GM06990 (cell line): ENCODE measurements around the gene TMC5.

Source experiments
- DNase-seq: peaks from one replicate; pipeline ENCODE4 v3.0.0-alpha.2; 2011; ENCODE audit not compliant: insufficient read length; ENCODE audit errors: extremely low read depth
- H3K27me3 ChIP-seq: replicated peaks from 2 replicates; pipeline ENCODE4 v1.6.0; 2011; ENCODE audit warnings: low read length; ENCODE audit not compliant: control insufficient read depth, insufficient read depth
- H3K36me3 ChIP-seq: 2 replicates; pipeline ENCODE4 v1.5.1; 2011; ENCODE audit warnings: low read length; ENCODE audit not compliant: control insufficient read depth, insufficient read depth
- H3K4me3 ChIP-seq: replicated peaks from 2 replicates; pipeline ENCODE4 v1.5.1; 2011; ENCODE audit warnings: low read depth, mild to moderate bottlenecking, control low read depth, low read length
- TF ChIP-seq, protein P1 (sequence below): IDR thresholded peaks from 2 replicates; pipeline ENCODE4 v1.5.1; 2011; ENCODE audit warnings: low read length, control low read depth, mild to moderate bottlenecking, inconsistent platforms; ENCODE audit not compliant: insufficient read depth, poor library complexity, severe bottlenecking

TMC5 gene

DNA sequence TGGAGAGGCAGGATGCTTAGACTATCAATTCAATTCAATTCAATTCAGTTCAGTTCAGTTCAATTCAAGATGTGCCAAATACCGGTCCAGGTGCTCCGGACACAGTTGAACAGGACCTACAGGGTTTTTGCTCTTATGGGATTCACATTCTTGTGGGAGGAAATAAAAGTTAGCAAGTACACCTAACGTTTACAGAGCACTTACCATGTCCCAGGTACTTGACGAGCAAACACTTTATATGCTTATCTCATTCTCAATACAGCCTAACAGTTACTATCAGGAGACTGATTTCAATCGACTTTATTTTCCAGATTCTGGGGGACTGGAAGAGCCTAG is 104.7 kb downstream of the TMC5 start:
- H3K27me3 ChIP-seq: no peaks in the 10 kb centered on the region
- H3K36me3 ChIP-seq: no peaks in the 10 kb centered on the region; the same call in 1 of the 2 replicates
- peak overlapping the region; percentile 80; the same call in 1 of the 2 replicates for H3K4me3 ChIP-seq
- TF ChIP-seq, protein P1, sequence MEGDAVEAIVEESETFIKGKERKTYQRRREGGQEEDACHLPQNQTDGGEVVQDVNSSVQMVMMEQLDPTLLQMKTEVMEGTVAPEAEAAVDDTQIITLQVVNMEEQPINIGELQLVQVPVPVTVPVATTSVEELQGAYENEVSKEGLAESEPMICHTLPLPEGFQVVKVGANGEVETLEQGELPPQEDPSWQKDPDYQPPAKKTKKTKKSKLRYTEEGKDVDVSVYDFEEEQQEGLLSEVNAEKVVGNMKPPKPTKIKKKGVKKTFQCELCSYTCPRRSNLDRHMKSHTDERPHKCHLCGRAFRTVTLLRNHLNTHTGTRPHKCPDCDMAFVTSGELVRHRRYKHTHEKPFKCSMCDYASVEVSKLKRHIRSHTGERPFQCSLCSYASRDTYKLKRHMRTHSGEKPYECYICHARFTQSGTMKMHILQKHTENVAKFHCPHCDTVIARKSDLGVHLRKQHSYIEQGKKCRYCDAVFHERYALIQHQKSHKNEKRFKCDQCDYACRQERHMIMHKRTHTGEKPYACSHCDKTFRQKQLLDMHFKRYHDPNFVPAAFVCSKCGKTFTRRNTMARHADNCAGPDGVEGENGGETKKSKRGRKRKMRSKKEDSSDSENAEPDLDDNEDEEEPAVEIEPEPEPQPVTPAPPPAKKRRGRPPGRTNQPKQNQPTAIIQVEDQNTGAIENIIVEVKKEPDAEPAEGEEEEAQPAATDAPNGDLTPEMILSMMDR: no peak
- no peak for DNase-seq

- no peak for DNase-seq
- Histone ChIP-seq H3K4me3 (no peak overlapping the region), H3K27me3 (no peaks in the 10 kb centered on the region), H3K36me3 (no peaks in the 10 kb centered on the region; the same call in 1 of the 2 replicates)
- TF ChIP-seq, protein P1: no peak
These were observed 105.1 kb downstream of the TMC5 start for GRCh38 chr16:19522760-19523159.

DNA sequence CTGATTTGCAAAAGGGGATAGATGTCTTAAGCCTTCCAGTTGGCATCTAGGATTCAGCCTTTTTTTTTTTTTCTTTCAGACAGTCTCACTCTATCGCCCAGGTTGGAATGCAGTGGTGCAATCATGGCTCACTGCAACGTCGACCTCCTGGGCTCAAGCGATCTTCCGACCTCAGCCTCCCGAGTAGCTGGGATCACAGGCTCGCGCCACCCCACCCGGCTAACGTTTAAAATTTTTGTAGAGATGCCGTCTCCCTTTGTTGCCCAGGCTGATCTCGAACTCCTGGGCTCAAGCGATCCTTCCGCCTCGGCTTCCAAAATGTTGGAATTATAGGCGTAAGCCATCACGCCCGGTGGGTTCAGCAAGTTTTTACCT is 105.5 kb downstream of the TMC5 start:
- TF ChIP-seq, protein P1: no peak

DNA sequence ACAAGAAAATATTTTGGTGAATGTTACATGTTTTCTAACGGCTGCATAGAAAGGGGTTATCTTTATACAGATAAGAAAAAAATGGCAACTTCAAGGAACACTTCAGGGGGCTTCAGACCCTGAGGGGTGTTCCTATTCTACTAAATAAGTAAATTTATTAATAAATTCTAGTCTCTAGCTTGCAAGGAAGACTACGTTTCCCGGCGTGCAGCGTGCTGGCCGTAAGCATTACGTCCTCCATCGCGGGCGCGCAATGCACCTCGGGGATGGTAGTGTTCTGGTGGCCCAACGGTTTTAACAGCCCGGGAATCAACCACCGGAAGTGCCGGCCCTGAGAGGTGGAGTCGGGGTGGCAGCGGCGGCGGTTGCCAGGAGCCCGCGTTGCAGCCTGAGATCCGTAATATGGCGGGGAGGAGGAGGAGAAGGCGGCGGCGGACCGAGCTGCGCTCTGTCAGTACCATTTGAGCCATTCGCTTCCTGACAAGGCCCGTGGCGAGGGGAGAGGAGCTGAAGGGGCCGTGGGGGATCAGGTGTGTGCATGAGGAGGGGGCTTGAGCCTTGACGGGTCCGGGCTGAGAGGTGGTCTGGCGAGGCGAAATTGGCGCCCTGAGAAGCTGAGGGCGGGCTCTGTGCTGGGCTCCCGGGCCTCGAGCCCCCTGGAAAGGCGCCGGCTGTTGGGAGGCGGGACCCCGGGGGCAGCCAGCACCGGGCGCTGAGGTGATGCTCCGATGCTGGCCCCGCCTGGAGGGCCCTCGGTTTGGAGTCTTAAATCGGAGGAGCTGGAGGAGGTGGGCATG is 106.1 kb downstream of the TMC5 start, which contains the start of gene CCP110:
TSS of gene CCP110 (plus strand) at position 384 of the 797 bp plus-strand sequence. CDS start 3,940 bp downstream, outside the sequence.
- H3K27me3 ChIP-seq: no peaks in the 10 kb centered on the region
- H3K4me3 ChIP-seq: peak within 1 kb of the TSS; percentile 97
- TF ChIP-seq, protein P1: no peak
- no peaks in the 10 kb centered on the region; the same call in 1 of the 2 replicates for H3K36me3 ChIP-seq
- DNase-seq: peak; percentile 92

More for the DNA sequence above, 105.5 kb downstream of the TMC5 start:
- Histone ChIP-seq H3K27me3 (no peaks in the 10 kb centered on the region), H3K36me3 (no peaks in the 10 kb centered on the region; the same call in 1 of the 2 replicates), H3K4me3 (no peak overlapping the region)
- no peak for DNase-seq

DNA sequence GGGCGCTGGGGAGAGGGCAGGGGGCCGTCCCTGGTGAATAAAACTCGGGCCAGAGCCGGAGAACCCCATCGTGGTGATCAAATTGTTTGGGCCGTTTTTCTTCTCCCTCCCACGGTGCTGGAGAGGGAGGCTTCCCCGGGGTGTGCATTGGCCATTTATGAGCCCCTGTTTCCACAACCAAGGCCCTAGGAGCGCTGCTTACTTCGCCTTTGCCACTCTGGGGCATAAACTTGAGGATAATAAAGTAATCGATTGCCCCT is 106.6 kb downstream of the TMC5 start:
- Histone ChIP-seq H3K4me3 (peak overlapping the region; percentile 97), H3K36me3 (no peaks in the 10 kb centered on the region; the same call in 1 of the 2 replicates), H3K27me3 (no peaks in the 10 kb centered on the region)
- TF ChIP-seq, protein P1: no peak
- DNase-seq: no peak
